Hindlimb muscle (tissue), 1 donor: ENCODE measurements around the gene SMKR1. TPM values are rescaled to one million over a fixed set of nuclear protein-coding genes. Genes with fewer than 3 reads are reported as not detected.
"Not testable (repeated sequence)": the region's sequence is repeated elsewhere in the genome, so short reads cannot be mapped to it uniquely, and the experiment has no call there.

Experiments
- DNase-seq: peaks from one replicate; pipeline ENCODE4 v3.0.0-alpha.2; 2013
- polyA plus RNA-seq: library from polyadenylated mRNA; unstranded; fragments of 120-200 nt; gene quantifications from one replicate; pipeline ENCODE4 v1.2.1, GENCODE V29; 2013; ENCODE audit not compliant: insufficient read length

Gene SMKR1
- polyA plus RNA-seq, 1 donor = not detected

GRCh38 chr7:129489491-129489890 is 12.8 kb upstream of the SMKR1 start:
- no peak for DNase-seq

GRCh38 chr7:129492391-129492790 is 9.9 kb upstream of the SMKR1 start:
- no peak for DNase-seq

GRCh38 chr7:129493555-129493954 is 8.8 kb upstream of the SMKR1 start:
- DNase-seq = no peak

- no peak for DNase-seq
These were observed 8.3 kb upstream of the SMKR1 start for GRCh38 chr7:129494041-129494440.

- no peak for DNase-seq
These were observed 6.3 kb upstream of the SMKR1 start for GRCh38 chr7:129495987-129496386.

GRCh38 chr7:129496653-129497052 is 5.7 kb upstream of the SMKR1 start:
- no peak for DNase-seq

GRCh38 chr7:129497156-129497555 is 5.2 kb upstream of the SMKR1 start:
- no peak for DNase-seq

GRCh38 chr7:129498021-129498420 is 4.3 kb upstream of the SMKR1 start:
- no peak for DNase-seq

- no peak for DNase-seq
These were observed 2.3 kb upstream of the SMKR1 start for GRCh38 chr7:129499999-129500398.

- DNase-seq = no peak
These were observed 666 bp downstream of the SMKR1 start for GRCh38 chr7:129502708-129503685.

- no peak for DNase-seq
These were observed 1.4 kb downstream of the SMKR1 start for GRCh38 chr7:129503725-129504124.

- DNase-seq = no peak
These were observed 9.9 kb downstream of the SMKR1 start for GRCh38 chr7:129512192-129512591.

- DNase-seq = no peak
These were observed 11.2 kb downstream of the SMKR1 start for GRCh38 chr7:129513546-129513945.

- DNase-seq = no peak
These were observed 12.4 kb downstream of the SMKR1 start for GRCh38 chr7:129514683-129515082.

GRCh38 chr7:129515381-129515780 is 13.1 kb downstream of the SMKR1 start:
- DNase-seq = no peak

- no peak for DNase-seq
These were observed 15.6 kb downstream of the SMKR1 start for GRCh38 chr7:129517931-129518330.

GRCh38 chr7:129519464-129519863 is 17.1 kb downstream of the SMKR1 start:
- no peak for DNase-seq

GRCh38 chr7:129522088-129522970 is 20.0 kb downstream of the SMKR1 start:
- DNase-seq = no peak

- DNase-seq = no peak
These were observed 20.6 kb downstream of the SMKR1 start for GRCh38 chr7:129522971-129523340.

GRCh38 chr7:129523924-129524323 is 21.6 kb downstream of the SMKR1 start:
- DNase-seq = no peak

GRCh38 chr7:129524405-129524804 is 22.1 kb downstream of the SMKR1 start:
- not testable (repeated sequence) for DNase-seq

GRCh38 chr7:129525225-129525862 is 23.0 kb downstream of the SMKR1 start:
- no peak for DNase-seq

- no peak for DNase-seq
These were observed 27.3 kb downstream of the SMKR1 start for GRCh38 chr7:129529643-129530042.
